HPDE6-E6E7 (cell line): ENCODE data around the gene PPM1B.
"Not testable (repeated sequence)": the region's sequence is repeated elsewhere in the genome, so short reads cannot be mapped to it uniquely, and the experiment has no call there.

ENCODE experiments used
- DNase-seq: peaks from one replicate; pipeline ENCODE4 v3.0.0; 2011; ENCODE audit warnings: missing footprints; ENCODE audit errors: extremely low spot score

PPM1B gene

GRCh38 chr2:44250376-44250775 lies 81.7 kb downstream of the PPM1B start:
- DNase-seq = no peak

GRCh38 chr2:44254023-44254422 lies 85.3 kb downstream of the PPM1B start:
- DNase-seq = no peak

GRCh38 chr2:44255704-44256103 lies 87.0 kb downstream of the PPM1B start:
- not testable (repeated sequence) for DNase-seq

GRCh38 chr2:44257802-44258201 lies 89.1 kb downstream of the PPM1B start:
- not testable (repeated sequence) for DNase-seq

GRCh38 chr2:44267269-44267795 lies 98.7 kb downstream of the PPM1B start:
- DNase-seq = no peak

- no peak for DNase-seq
Measured at GRCh38 chr2:44267796-44268648, 99.3 kb downstream of the PPM1B start.

GRCh38 chr2:44269831-44270230 lies 101.2 kb downstream of the PPM1B start:
- DNase-seq = no peak

- no peak for DNase-seq
Measured at GRCh38 chr2:44271296-44271695, 102.6 kb downstream of the PPM1B start.

GRCh38 chr2:44273076-44273475 lies 104.4 kb downstream of the PPM1B start:
- DNase-seq = no peak

GRCh38 chr2:44273596-44273995 lies 104.9 kb downstream of the PPM1B start:
- DNase-seq = no peak

- DNase-seq = no peak
Measured at GRCh38 chr2:44275927-44276303, 107.2 kb downstream of the PPM1B start.

GRCh38 chr2:44277541-44277940 lies 108.9 kb downstream of the PPM1B start:
- no peak for DNase-seq

- no peak for DNase-seq
Measured at GRCh38 chr2:44280869-44281268, 112.2 kb downstream of the PPM1B start.
